ENCODE measurements around the gene PRDX3.

DNA sequence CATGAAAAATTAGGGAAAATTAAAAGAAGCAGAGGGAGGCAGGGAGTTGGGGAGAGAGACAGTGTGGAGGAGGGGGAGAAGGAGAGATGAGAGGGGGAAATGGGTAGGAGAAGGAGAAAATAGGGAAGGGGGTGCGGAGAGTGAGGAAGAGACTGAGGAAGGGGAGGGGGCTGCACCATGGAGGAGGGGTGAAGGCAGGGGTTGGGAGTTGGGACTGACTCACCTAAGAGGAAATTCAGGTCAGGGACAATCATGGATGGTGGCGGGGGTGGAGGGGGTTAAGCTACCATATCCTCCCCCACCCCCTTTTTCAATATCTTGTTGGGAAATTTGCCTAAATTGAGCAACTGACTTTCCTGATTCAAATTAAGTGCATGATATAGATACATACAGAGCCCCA, 36.8 kb upstream of the PRDX3 start:
- TF ChIP-seq ZFP30 (CRISPR knock-in tag; IDR thresholded peaks at IDR 0.05) (no peak), ZNF565 (CRISPR knock-in tag; conservative IDR thresholded peaks at IDR 0.05; ENCODE audit: low read depth) (no peak)

Measured in SK-N-SH treated with all-trans-retinoic acid at 6 μM for 48 hours (cell line).